HCT116 (cell line): Measurements from ENCODE around the gene AKAP13. TPM values are rescaled to one million over a fixed set of nuclear protein-coding genes. Genes with fewer than 3 reads are reported as not detected.

Experiments
- ATAC-seq: fragments of 200-7000 bp; cut with Tn5 transposase; 2 replicates; pipeline ENCODE4 v1.9.1; 2020; ENCODE audit warnings: mild to moderate bottlenecking, moderate library complexity
- BruUV-seq: library from RNA; stranded (reverse); fragments of 400-500 nt; replicated peaks from 2 replicates; lab custom pipeline; 2021; lab: Mats Ljungman, UMichigan
- CTCF ChIA-PET: fragments of 300-600 bp; sonication (Branson Sonifier 250); formaldehyde crosslinking; loops from one replicate; lab custom pipeline; 2021; ENCODE audit warnings: antibody characterized with exemption; lab: Charles Lee
- POLR2A ChIA-PET: fragments of 300-600, 350-600 bp; sonication (Branson Sonifier 250); formaldehyde crosslinking; loops from one replicate; lab custom pipeline; 2021; ENCODE audit warnings: antibody characterized with exemption; lab: Charles Lee
- RAD21 ChIA-PET, 2 experiments: fragments of 300-600 bp; sonication (Branson Sonifier 250); formaldehyde crosslinking; loops; one replicate each; lab custom pipeline; 2023; ENCODE audit warnings: low total read pairs in 2 of 2; ENCODE audit not compliant: uncharacterized antibody in 2 of 2, unreplicated experiment in 2 of 2, low non-redundant PET in 1 of 2; lab: Charles Lee
- DNase-seq: peaks from one replicate; pipeline ENCODE4 v3.0.0-alpha.2; 2010; ENCODE audit warnings: low read depth, low spot score
- H2AFZ ChIP-seq: fragments of 200-600 bp; shearing (Covaris generic), sonication (generic); 2 replicates; pipeline ENCODE4 v1.6.1; 2017; ENCODE audit warnings: low read depth, mixed run types, mixed read lengths, antibody characterized with exemption, low read length; ENCODE audit not compliant: poor library complexity, severe bottlenecking
- H3K27ac ChIP-seq: 2 replicates; pipeline ENCODE4 v1.5.1; 2012; ENCODE audit warnings: low read depth, low read length
- H3K27me3 ChIP-seq: fragments of 200-600 bp; sonication (generic); 2 replicates; pipeline ENCODE4 v1.6.1; 2016; ENCODE audit warnings: mixed run types, low read length, mixed read lengths; ENCODE audit not compliant: insufficient read depth
- H3K36me3 ChIP-seq, 2 experiments: fragments of 200-500 bp in 1 of 2; fragments of 200-600 bp in 1 of 2; sonication (Bioruptor generic) in 1 of 2; sonication (generic) in 1 of 2; 2 replicates each; pipeline versions ENCODE4 v1.5.1 to v1.6.1; 2014 to 2016; ENCODE audit warnings: low read length in 2 of 2, inconsistent platforms in 1 of 2, mixed read lengths in 1 of 2, mixed run types in 1 of 2; ENCODE audit not compliant: insufficient read depth in 2 of 2, control insufficient read depth in 1 of 2
- H3K4me1 ChIP-seq, 2 experiments: fragments of 200-600 bp in 1 of 2; sonication (generic) in 1 of 2; 2 replicates each; pipeline versions ENCODE4 v1.5.1 to v1.6.1; 2012 to 2017; ENCODE audit warnings: low read length in 2 of 2, inconsistent platforms in 1 of 2, mild to moderate bottlenecking in 1 of 2, mixed read lengths in 1 of 2, mixed run types in 1 of 2, moderate library complexity in 1 of 2; ENCODE audit not compliant: insufficient read depth in 2 of 2, control insufficient read depth in 1 of 2
- H3K4me2 ChIP-seq: fragments of 200-600 bp; sonication (generic); 2 replicates; pipeline ENCODE4 v1.6.1; 2017; ENCODE audit warnings: mixed run types, low read length, mixed read lengths
- H3K4me3 ChIP-seq, 2 experiments: fragments of 200-600 bp in 1 of 2; sonication (generic) in 1 of 2; replicated peaks in 1 of 2; 2 replicates each; pipeline ENCODE4 v1.5.1; 2011 to 2016; ENCODE audit warnings: low read length in 2 of 2, control low read depth in 1 of 2, low read depth in 1 of 2, mild to moderate bottlenecking in 1 of 2, mixed read lengths in 1 of 2, mixed run types in 1 of 2
- H3K79me2 ChIP-seq: fragments of 200-600 bp; sonication (generic); 2 replicates; pipeline ENCODE4 v1.6.1; 2017; ENCODE audit warnings: mild to moderate bottlenecking, mixed run types, low read length, moderate library complexity, mixed read lengths; ENCODE audit not compliant: insufficient read depth
- H3K9ac ChIP-seq: fragments of 200-600 bp; sonication (generic); 2 replicates; pipeline ENCODE4 v1.6.1; 2016; ENCODE audit warnings: low read length, mixed read lengths
- H3K9me2 ChIP-seq: fragments of 200-600 bp; sonication (generic), shearing (Covaris generic); 2 replicates; pipeline ENCODE4 v1.6.1; 2017; ENCODE audit warnings: mixed run types, mild to moderate bottlenecking, moderate library complexity; ENCODE audit not compliant: insufficient read depth
- H3K9me3 ChIP-seq, 2 experiments: fragments of 200-500 bp in 1 of 2; fragments of 200-600 bp in 1 of 2; sonication (Bioruptor generic) in 1 of 2; sonication (generic) in 1 of 2; 2 replicates each; pipeline ENCODE4 v1.6.1; 2014 to 2017; ENCODE audit warnings: low read length in 2 of 2, mixed read lengths in 2 of 2, inconsistent platforms in 1 of 2, low read depth in 1 of 2, mild to moderate bottlenecking in 1 of 2, mixed run types in 1 of 2, moderate library complexity in 1 of 2; ENCODE audit not compliant: control insufficient read depth in 1 of 2, insufficient read depth in 1 of 2
- H4K20me1 ChIP-seq: fragments of 200-600 bp; sonication (generic), shearing (Covaris generic); 2 replicates; pipeline ENCODE4 v1.6.1; 2017; ENCODE audit warnings: mixed run types, mild to moderate bottlenecking, moderate library complexity; ENCODE audit not compliant: insufficient read depth
- EGR1 ChIP-seq: IDR thresholded peaks from 2 replicates; pipeline ENCODE4 v1.6.1; 2012; ENCODE audit warnings: low read depth
- ELF1 ChIP-seq: IDR thresholded peaks from 2 replicates; pipeline ENCODE4 v1.6.1; 2012; ENCODE audit warnings: low read depth, borderline replicate concordance
- EZH2phosphoT487 ChIP-seq: fragments of 200-600 bp; IDR thresholded peaks from 2 replicates; pipeline ENCODE4 v1.6.1; 2018; ENCODE audit warnings: antibody characterized with exemption, borderline replicate concordance
- FOSL1 ChIP-seq: IDR thresholded peaks from 2 replicates; pipeline ENCODE4 v1.6.1; 2012; ENCODE audit warnings: low read depth
- JUND ChIP-seq: IDR thresholded peaks from 2 replicates; pipeline ENCODE4 v1.6.1; 2012
- POLR2A ChIP-seq: IDR thresholded peaks from 2 replicates; pipeline ENCODE4 v1.7.0; 2011; ENCODE audit warnings: borderline replicate concordance; ENCODE audit not compliant: insufficient read depth, insufficient read length; ENCODE audit errors: extremely low read depth
- REST ChIP-seq: IDR thresholded peaks from 2 replicates; pipeline ENCODE4 v1.6.1; 2012; ENCODE audit warnings: low read depth
- SIN3A ChIP-seq: IDR thresholded peaks from 2 replicates; pipeline ENCODE4 v1.6.1; 2012; ENCODE audit warnings: low read depth
- SP1 ChIP-seq: IDR thresholded peaks from 2 replicates; pipeline ENCODE4 v1.6.1; 2012; ENCODE audit warnings: low read depth
- SRF ChIP-seq: IDR thresholded peaks from 2 replicates; pipeline ENCODE4 v1.6.1; 2012; ENCODE audit warnings: low read depth
- ZBTB33 ChIP-seq: IDR thresholded peaks from 2 replicates; pipeline ENCODE4 v1.6.1; 2011; ENCODE audit warnings: mild to moderate bottlenecking, low read length, moderate library complexity; ENCODE audit not compliant: insufficient replicate concordance; ENCODE audit errors: extremely low read depth
- ZFX ChIP-seq: fragments of 450-650 bp; IDR thresholded peaks from 2 replicates; pipeline ENCODE4 v1.6.1; 2017
- ZNF274 ChIP-seq: fragments of 200-500 bp; sonication (Bioruptor generic); IDR thresholded peaks from 2 replicates; pipeline ENCODE4 v1.6.1; 2014; ENCODE audit warnings: mild to moderate bottlenecking, low read depth, low read length, inconsistent platforms
- intact Hi-C: fragments of 100-400 bp; cut with micrococcal nuclease; formaldehyde crosslinking; loops from 2 replicates; pipeline ENCODE4 v1.10.0; 2022
- total RNA-seq: library from RNA; stranded (reverse); gene quantifications from one replicate; pipeline ENCODE4 v1.2.1, GENCODE V29; 2021; ENCODE audit not compliant: unreplicated experiment
- TF ChIP-seq, protein P1 (sequence below), 3 experiments: fragments of 200-600 bp in 1 of 3; sonication (generic) in 1 of 3; IDR thresholded peaks in 2 of 3; conservative IDR thresholded peaks in 1 of 3; 2 replicates each; pipeline ENCODE4 v1.5.1; 2012 to 2017; ENCODE audit warnings: low read depth in 2 of 3, low read length in 2 of 3, antibody characterized with exemption in 1 of 3, borderline replicate concordance in 1 of 3, control low read depth in 1 of 3, mild to moderate bottlenecking in 1 of 3, mixed read lengths in 1 of 3, mixed run types in 1 of 3, moderate library complexity in 1 of 3; ENCODE audit not compliant: insufficient read depth in 1 of 3

Gene AKAP13
- total RNA-seq, 1 experiment from 2014 or later: 43.1 TPM

DNA sequence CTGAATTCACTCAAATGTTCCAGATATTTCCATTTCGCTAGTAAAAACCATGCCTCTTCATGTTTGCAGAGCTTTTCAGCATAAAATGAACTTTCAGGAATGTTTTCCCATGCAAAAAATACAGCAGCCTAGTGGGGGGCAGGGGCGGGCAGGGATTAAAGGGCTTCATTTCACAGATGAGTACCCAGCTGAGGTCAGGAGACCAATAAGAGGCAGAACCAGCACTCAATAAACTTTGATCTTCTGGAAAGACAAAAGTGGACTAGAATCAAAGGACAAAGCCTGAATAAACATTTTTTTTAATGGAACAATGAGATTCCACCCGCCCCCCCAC is 406.3 kb downstream of the AKAP13 start:
- Histone ChIP-seq H3K4me2 (peak overlapping the region; percentile 76), H3K9me2 (no peaks in the 10 kb centered on the region), H3K4me3 (peak overlapping the region in 1 of 2 experiments; percentile 40; a peak in 3 of 4 replicates), H3K27ac (peak overlapping the region; percentile 58)
- RAD21 ChIA-PET: interaction anchor here (0.9 kb wide), 2 partner anchors 9 to 54 kb away, joined by 3 read pairs; no protein-coding TSS in a partner anchor
- TF ChIP-seq SIN3A (no peak), SRF (no peak), ZNF274 (no peak), POLR2A (no peak), FOSL1 (no peak), REST (no peak), ZBTB33 (no peak), JUND (no peak), ELF1 (no peak), ZFX (no peak), SP1 (no peak), EGR1 (no peak), EZH2phosphoT487 (no peak)
- TF ChIP-seq, protein P1, sequence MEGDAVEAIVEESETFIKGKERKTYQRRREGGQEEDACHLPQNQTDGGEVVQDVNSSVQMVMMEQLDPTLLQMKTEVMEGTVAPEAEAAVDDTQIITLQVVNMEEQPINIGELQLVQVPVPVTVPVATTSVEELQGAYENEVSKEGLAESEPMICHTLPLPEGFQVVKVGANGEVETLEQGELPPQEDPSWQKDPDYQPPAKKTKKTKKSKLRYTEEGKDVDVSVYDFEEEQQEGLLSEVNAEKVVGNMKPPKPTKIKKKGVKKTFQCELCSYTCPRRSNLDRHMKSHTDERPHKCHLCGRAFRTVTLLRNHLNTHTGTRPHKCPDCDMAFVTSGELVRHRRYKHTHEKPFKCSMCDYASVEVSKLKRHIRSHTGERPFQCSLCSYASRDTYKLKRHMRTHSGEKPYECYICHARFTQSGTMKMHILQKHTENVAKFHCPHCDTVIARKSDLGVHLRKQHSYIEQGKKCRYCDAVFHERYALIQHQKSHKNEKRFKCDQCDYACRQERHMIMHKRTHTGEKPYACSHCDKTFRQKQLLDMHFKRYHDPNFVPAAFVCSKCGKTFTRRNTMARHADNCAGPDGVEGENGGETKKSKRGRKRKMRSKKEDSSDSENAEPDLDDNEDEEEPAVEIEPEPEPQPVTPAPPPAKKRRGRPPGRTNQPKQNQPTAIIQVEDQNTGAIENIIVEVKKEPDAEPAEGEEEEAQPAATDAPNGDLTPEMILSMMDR (IDR thresholded peaks at IDR 0.05 in 2 of 3, conservative IDR thresholded peaks at IDR 0.05 in 1 of 3; ENCODE audit: borderline replicate concordance in 1 of 3, insufficient read depth in 1 of 3, low read depth in 2 of 3, low read length in 2 of 3): no peak
- TF ChIP-seq, all 23 proteins: peak for 0
- Histone ChIP-seq H3K79me2 (peaks cover 15% of the 10 kb centered on the region; the same call in 1 of the 2 replicates), H4K20me1 (no peaks in the 10 kb centered on the region), H3K27me3 (no peaks in the 10 kb centered on the region), H3K36me3 (no peaks in the 10 kb centered on the region), H3K9ac (peak overlapping the region; percentile 28; the same call in 1 of the 2 replicates), H3K4me1 (peaks cover 44 to 48% of the 10 kb centered on the region in 2 experiments), H2AFZ (no peak overlapping the region), H3K9me3 (no peaks in the 10 kb centered on the region)
- ATAC-seq: no peak
- no peak for DNase-seq
- POLR2A ChIA-PET: interaction anchor here (0.9 to 1.8 kb wide), 4 partner anchors 8 to 16 kb away, joined by 3 to 9 read pairs (median 4); partner anchors contain the start of gene KLHL25
- intact Hi-C loops: loop anchor here (5.0 kb wide), 1 partner anchor 54 kb away; no protein-coding TSS in a partner anchor
- no TSS peak for BruUV-seq
- CTCF ChIA-PET: interaction anchor here (1.1 to 1.3 kb wide), 2 partner anchors 9 to 14 kb away, joined by 4 read pairs; partner anchors contain the start of gene KLHL25
